HG03135 (cell line): ENCODE results near the gene PTPRN2.
"Not testable (repeated sequence)": the region's sequence is repeated elsewhere in the genome, so short reads cannot be mapped to it uniquely, and the experiment has no call there.

Experiments used
- ATAC-seq: cut with Tn5 transposase; IDR thresholded peaks from one replicate; pipeline ENCODE4 v1.9.1; 2021; ENCODE audit warnings: mild to moderate bottlenecking, moderate library complexity; ENCODE audit not compliant: unreplicated experiment

PTPRN2 gene

GRCh38 chr7:157856873-157857577 lies 730.6 kb downstream of the PTPRN2 start:
- no peak for ATAC-seq

GRCh38 chr7:157855452-157856213 lies 732.0 kb downstream of the PTPRN2 start:
- ATAC-seq, result no peak

- ATAC-seq, result no peak
These were observed 732.6 kb downstream of the PTPRN2 start for GRCh38 chr7:157855016-157855415.

- ATAC-seq, result no peak
These were observed 733.3 kb downstream of the PTPRN2 start for GRCh38 chr7:157854066-157854891.

- ATAC-seq, result no peak
These were observed 733.9 kb downstream of the PTPRN2 start for GRCh38 chr7:157853789-157854065.

- ATAC-seq, result no peak
These were observed 734.4 kb downstream of the PTPRN2 start for GRCh38 chr7:157853076-157853788.

GRCh38 chr7:157851501-157852067 lies 736.0 kb downstream of the PTPRN2 start:
- ATAC-seq, result no peak

GRCh38 chr7:157850481-157851444 lies 736.9 kb downstream of the PTPRN2 start:
- ATAC-seq, result no peak

GRCh38 chr7:157849726-157850125 lies 737.9 kb downstream of the PTPRN2 start:
- no peak for ATAC-seq

GRCh38 chr7:157849341-157849596 lies 738.4 kb downstream of the PTPRN2 start:
- no peak for ATAC-seq

GRCh38 chr7:157848508-157849340 lies 738.9 kb downstream of the PTPRN2 start:
- ATAC-seq, result no peak

GRCh38 chr7:157847756-157848487 lies 739.7 kb downstream of the PTPRN2 start:
- ATAC-seq, result not testable (repeated sequence)

- ATAC-seq, result not testable (repeated sequence)
These were observed 740.9 kb downstream of the PTPRN2 start for GRCh38 chr7:157846746-157847145.

- no peak for ATAC-seq
These were observed 741.4 kb downstream of the PTPRN2 start for GRCh38 chr7:157846271-157846670.

GRCh38 chr7:157845203-157845835 lies 742.3 kb downstream of the PTPRN2 start:
- no peak for ATAC-seq

- no peak for ATAC-seq
These were observed 743.0 kb downstream of the PTPRN2 start for GRCh38 chr7:157844611-157845010.

GRCh38 chr7:157844141-157844540 lies 743.5 kb downstream of the PTPRN2 start:
- no peak for ATAC-seq
